GM12891 (cell line): ENCODE measurements around the gene ACYP1. TPM values are rescaled to one million over a fixed set of nuclear protein-coding genes. Genes with fewer than 3 reads are reported as not detected.
A peak's percentile ranks its signal among the peaks of the same experiment; 100 is the strongest.

Experiments
- DNase-seq: peaks from one replicate; pipeline ENCODE4 v3.0.0; 2011; ENCODE audit warnings: low spot score; ENCODE audit not compliant: insufficient read length
- FAIRE-seq: peaks from 2 replicates; lab custom pipeline; 2011; peaks lifted over from hg19 to GRCh38; lab: Jason Lieb, UNC
- PAX5 ChIP-seq: IDR thresholded peaks from 2 replicates; pipeline ENCODE4 v1.6.1; 2011; ENCODE audit warnings: low read length, moderate library complexity, mild to moderate bottlenecking; ENCODE audit not compliant: insufficient read depth, severe bottlenecking
- POLR2A ChIP-seq: IDR thresholded peaks from 2 replicates; pipeline ENCODE4 v1.6.1; 2011; ENCODE audit warnings: low read depth, low read length, control low read depth
- POLR2AphosphoS5 ChIP-seq: IDR thresholded peaks from 2 replicates; pipeline ENCODE4 v1.6.1; 2011; ENCODE audit warnings: low read depth, low read length, control low read depth
- POU2F2 ChIP-seq: IDR thresholded peaks from 2 replicates; pipeline ENCODE4 v1.6.1; 2011; ENCODE audit warnings: low read depth, mild to moderate bottlenecking, control low read depth, low read length, moderate library complexity
- SPI1 ChIP-seq: IDR thresholded peaks from 2 replicates; pipeline ENCODE4 v1.6.1; 2011; ENCODE audit warnings: low read depth, low read length, control low read depth
- TAF1 ChIP-seq: IDR thresholded peaks from 2 replicates; pipeline ENCODE4 v1.6.1; 2011; ENCODE audit warnings: low read depth, low read length, control low read depth
- polyA plus RNA-seq: library from polyadenylated mRNA; unstranded; fragments of >200 nt; gene quantifications from one replicate; pipeline ENCODE4 v1.2.1, GENCODE V29; 2012; ENCODE audit warnings: low read depth, missing spikeins, inconsistent platforms; ENCODE audit not compliant: missing spikeins

Gene ACYP1
- polyA plus RNA-seq: 20.7 TPM

DNA sequence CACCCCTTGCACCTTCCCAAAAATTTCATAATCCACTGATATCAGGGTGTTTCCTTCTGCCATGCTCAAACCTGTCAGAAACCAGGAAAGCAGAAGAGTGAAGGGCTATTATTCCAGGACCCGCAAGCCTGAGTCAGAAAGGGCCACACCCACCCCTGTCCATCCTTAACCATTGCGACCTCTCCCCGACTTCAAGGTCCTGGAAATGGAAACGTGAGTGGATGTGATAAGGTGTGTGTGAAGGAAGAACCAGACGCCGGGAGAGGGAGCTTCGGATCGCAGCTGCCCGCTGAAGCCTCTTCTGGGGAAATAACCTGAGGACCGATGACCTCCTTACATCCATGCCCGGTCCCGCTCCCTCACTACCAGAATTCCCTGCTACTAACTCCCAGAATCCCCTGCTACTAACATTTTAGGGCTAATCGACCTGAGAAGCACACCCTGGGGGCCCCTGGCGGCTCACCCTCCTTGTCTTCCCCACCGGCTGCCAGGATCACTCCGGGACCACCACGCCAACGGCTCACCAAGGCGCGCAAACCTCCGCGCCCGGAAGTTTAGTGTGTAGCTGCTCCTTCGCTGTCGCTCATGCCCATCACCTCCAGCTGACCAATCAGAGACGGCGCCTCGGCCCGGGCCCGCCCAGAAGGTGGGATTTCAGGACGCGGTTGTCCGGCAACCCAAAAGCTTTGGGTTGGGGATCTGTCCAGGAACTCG, at the start of gene ACYP1:
TSS of gene ACYP1 (minus strand) at position 534 of the 714 bp plus-strand sequence. CDS start at position 63, 471 bp downstream.
- TF ChIP-seq POLR2AphosphoS5 (0 out of 2 replicates have a peak, but pooled peaks have one; percentile 38), SPI1 (no peak), POLR2A (no peak; the same call in 1 of the 2 replicates), TAF1 (0 out of 2 replicates have a peak, but pooled peaks have one; percentile 9), PAX5 (no peak), POU2F2 (no peak)
- DNase-seq (peak; percentile 74), FAIRE-seq (peak; percentile 91)

DNA sequence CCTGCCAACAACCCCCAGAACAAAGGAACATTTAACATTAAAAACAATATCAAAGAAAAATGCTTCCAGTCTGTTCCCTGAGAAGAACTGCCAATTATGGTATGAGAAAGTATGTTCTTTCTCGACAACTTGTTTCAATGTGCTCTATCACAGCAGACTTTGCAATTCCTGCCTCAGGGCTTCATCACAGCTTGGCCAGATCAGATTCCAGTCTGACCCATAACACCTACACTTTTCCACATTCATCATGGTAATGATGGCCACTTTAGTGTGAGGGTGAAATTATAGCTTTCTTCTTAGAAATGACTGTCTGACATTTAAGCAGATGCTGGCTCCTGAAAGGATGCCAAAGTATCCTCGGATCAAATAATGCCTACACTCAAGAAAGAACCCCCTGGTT, 46.1 kb upstream of the ACYP1 start:
- TF ChIP-seq POU2F2 (no peak), POLR2A (no peak), PAX5 (no peak), POLR2AphosphoS5 (no peak), SPI1 (no peak), TAF1 (no peak)
- FAIRE-seq (no peak), DNase-seq (no peak)

DNA sequence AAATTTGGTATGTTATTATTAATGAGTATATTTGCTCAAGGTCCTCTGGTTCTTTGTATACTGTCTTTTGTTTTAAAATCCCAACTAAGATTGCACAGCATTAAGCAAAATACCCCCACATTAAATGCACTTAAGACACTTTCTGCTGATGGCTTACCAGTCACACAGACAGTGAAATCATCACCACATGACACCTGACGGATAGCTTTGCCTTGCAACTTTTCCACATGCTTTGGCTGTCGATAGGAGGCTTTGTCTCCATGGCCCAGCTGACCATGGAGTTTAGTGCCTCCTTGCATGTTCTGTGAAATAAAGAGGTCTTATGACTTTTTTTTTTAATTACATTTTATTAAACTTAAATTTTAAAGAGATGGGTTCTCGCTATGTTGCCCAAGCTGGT, 43.4 kb upstream of the ACYP1 start:
- TF ChIP-seq POLR2A (no peak), PAX5 (no peak), POLR2AphosphoS5 (no peak), POU2F2 (no peak), TAF1 (no peak), SPI1 (no peak)
- no peak for DNase-seq
- peak; percentile 72 for FAIRE-seq

DNA sequence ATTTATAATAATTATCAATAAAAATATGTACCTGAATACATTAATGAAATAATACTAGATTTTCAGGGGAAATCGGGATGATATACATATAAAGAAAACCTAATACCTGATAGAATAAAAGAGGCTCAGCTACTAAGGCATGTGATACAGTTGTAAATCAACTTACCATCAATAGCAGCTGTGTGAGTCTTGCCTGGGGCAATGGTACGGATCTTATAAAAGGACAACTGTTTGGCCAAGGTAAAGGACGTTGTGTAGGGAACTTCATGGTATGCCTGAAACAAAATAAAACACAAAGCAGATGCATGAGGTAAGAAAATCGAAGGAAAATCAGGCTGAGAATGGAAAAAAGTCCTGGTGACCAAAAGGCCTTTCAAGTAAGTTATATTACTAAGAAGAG, 37.7 kb upstream of the ACYP1 start:
- FAIRE-seq (no peak), DNase-seq (no peak)
- TF ChIP-seq POLR2A (no peak), POLR2AphosphoS5 (no peak)

DNA sequence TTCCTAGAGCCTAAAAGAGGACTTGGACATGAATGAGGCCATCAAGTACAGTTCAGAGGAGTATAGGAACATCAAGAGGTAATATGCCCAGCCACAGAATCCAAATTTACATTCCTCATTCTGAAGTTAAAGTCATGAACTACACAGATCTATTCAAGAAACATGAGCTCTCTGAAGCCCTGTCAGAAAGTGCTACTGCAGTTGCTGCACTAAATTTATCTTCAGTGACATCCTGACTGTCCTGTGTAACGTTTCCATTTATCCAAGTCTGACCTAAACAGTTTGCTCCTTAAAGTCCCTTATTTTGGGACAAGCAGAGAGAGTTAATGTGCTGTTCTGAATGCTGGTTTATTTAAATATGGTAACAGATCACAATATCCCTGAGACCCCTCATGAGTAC, 34.9 kb upstream of the ACYP1 start:
- DNase-seq: no peak
- no peak for FAIRE-seq
- TF ChIP-seq POU2F2 (no peak), POLR2AphosphoS5 (no peak), PAX5 (no peak), POLR2A (no peak), SPI1 (no peak), TAF1 (no peak)

DNA sequence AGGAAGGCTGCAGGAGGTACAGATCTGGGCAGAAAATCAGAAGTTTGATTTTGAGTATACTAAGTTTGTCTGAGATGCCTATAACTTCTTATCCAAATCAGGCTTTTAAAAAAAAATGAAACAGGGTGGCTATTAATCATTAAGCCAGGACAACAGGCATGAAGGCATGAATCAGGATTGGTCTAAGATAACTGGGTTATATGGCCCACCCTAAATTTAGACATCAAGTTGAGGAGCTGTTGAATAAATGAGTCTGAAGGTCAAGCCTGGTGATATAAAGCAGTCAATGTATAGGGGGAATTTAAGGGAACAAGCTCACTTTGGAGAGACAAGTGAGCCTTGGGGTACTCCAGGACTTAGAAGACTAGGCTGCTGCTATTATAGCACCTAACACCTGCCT, 34.4 kb upstream of the ACYP1 start:
- no peak for TF ChIP-seq PAX5
- TF ChIP-seq POU2F2: no peak
- TF ChIP-seq TAF1: no peak
- TF ChIP-seq POLR2A: no peak
- TF ChIP-seq SPI1: no peak
- TF ChIP-seq POLR2AphosphoS5: no peak
- FAIRE-seq (no peak), DNase-seq (no peak)

DNA sequence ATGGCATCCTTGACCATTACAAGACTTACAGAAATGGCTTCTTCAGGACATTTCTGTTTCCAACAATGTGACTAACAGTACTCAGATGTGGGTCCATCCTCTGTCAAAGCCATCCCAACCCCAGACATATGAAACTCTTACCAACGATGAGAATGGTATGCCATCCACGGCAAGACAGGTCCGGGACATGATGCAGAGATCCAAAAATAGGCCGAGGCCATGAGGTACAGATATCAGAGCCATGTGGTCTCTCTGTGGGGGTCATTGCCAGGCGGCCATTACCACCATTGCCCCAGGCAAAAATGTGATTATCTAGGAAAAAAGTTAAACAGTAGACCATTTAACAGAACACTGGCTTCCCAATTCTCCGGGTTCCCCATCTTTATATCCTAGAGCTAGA, 33.1 kb upstream of the ACYP1 start:
- no peak for DNase-seq
- TF ChIP-seq POU2F2: no peak
- no peak for TF ChIP-seq PAX5
- TF ChIP-seq POLR2A: no peak
- no peak for TF ChIP-seq SPI1
- TF ChIP-seq POLR2AphosphoS5: no peak
- no peak for TF ChIP-seq TAF1
- FAIRE-seq: no peak

DNA sequence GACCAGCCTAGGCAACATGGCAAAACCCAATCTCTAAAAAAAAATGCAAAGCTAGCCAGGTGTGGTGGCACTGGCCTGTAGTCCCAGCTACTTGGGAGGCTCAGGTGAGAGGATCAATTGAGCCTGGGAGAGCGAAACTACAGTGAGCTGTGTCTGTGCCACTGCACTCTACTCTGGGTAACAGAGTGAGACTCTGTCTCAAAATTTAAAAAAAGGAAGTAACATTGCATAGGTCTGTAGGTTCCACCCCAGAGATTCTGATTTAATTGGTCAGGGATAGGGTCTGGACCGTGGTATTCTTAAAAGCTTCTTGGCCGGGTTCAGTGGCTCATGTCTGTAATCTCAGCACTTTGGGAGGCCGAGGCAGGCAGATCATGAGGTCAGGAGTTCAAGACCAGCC, 31.9 kb upstream of the ACYP1 start:
- TF ChIP-seq SPI1: no peak
- no peak for TF ChIP-seq POU2F2
- TF ChIP-seq POLR2A: no peak
- no peak for TF ChIP-seq PAX5
- TF ChIP-seq TAF1: no peak
- no peak for TF ChIP-seq POLR2AphosphoS5
- FAIRE-seq (no peak), DNase-seq (no peak)

DNA sequence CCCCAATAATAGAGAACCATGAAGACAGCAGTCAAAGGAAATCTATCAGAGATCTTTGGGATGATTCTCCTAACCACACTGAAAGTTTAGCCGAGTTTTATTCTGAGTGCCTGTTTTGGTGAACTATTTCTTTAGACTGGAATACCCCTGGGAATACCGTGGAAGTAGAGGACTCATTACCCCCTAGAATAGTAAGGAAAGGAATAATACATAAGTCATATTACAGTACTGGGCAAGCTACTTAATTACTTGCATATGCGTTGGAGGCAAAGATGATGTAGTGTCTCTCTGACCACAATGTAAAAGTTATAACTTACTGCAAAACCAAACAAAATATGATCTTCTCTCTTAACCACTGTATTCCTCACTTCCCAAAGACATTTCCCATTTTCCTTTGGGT, 31.1 kb upstream of the ACYP1 start:
- no peak for FAIRE-seq
- DNase-seq: no peak
- TF ChIP-seq TAF1 (no peak), POLR2AphosphoS5 (no peak), PAX5 (no peak), POLR2A (no peak), SPI1 (no peak), POU2F2 (no peak)
